A549 (cell line): ENCODE measurements around the gene EMID1. TPM values are rescaled to one million over a fixed set of nuclear protein-coding genes. Genes with fewer than 3 reads are reported as not detected.
A peak's percentile ranks its signal among the peaks of the same experiment; 100 is the strongest.

Experiments used
- ATAC-seq, 2 experiments: fragments of 200-7000 bp in 1 of 2; fragments of >200 bp in 1 of 2; cut with Nextera tagmentation in 1 of 2; cut with Tn5 transposase in 1 of 2; 3 replicates each; pipeline versions ENCODE4 v1.8.0 to v1.9.1; 2018 to 2020; ENCODE audit warnings: mild to moderate bottlenecking in 1 of 2, moderate library complexity in 1 of 2
- CTCF ChIA-PET: fragments of 300-600 bp; sonication (Branson Sonifier 250); formaldehyde crosslinking; extraction: SDS; loops from one replicate; lab custom pipeline; 2021; ENCODE audit warnings: antibody characterized with exemption, inconsistent platforms; lab: Yijun Ruan, JAX
- POLR2A ChIA-PET: fragments of 350-600 bp; formaldehyde crosslinking; extraction: SDS; loops from one replicate; lab custom pipeline; 2021; ENCODE audit warnings: antibody characterized with exemption, inconsistent platforms; lab: Yijun Ruan, JAX
- DNase-seq, 2 experiments: peaks; one replicate each; pipeline versions ENCODE4 v3.0.0 to v3.0.0-alpha.2; 2011 to 2016; ENCODE audit warnings: low read depth in 1 of 2, low spot score in 1 of 2
- FAIRE-seq: peaks from 2 replicates; lab custom pipeline; 2011; peaks lifted over from hg19 to GRCh38; lab: Jason Lieb, UNC
- H3K27ac ChIP-seq, 2 experiments: fragments of >200 bp; sonication (Bioruptor Twin); formaldehyde crosslinking; 3 replicates each; pipeline ENCODE4 v1.5.1; 2016 to 2017
- H3K4me1 ChIP-seq: fragments of >200 bp; sonication (Bioruptor Twin); formaldehyde crosslinking; 3 replicates; pipeline ENCODE4 v1.6.1; 2016
- H3K4me2 ChIP-seq: fragments of >200 bp; sonication (Bioruptor Twin); formaldehyde crosslinking; 3 replicates; pipeline ENCODE4 v1.6.1; 2016
- H3K4me3 ChIP-seq: fragments of >200 bp; sonication (Bioruptor Twin); formaldehyde crosslinking; 3 replicates; pipeline ENCODE4 v1.5.1; 2016
- H3K9me3 ChIP-seq: fragments of >200 bp; sonication (Bioruptor Twin); formaldehyde crosslinking; 3 replicates; pipeline ENCODE4 v1.6.1; 2016
- CBX2 ChIP-seq: fragments of 200-600 bp; sonication (generic); IDR thresholded peaks from 2 replicates; pipeline ENCODE4 v1.6.1; 2016; ENCODE audit warnings: low read depth, mild to moderate bottlenecking, borderline replicate concordance
- CBX8 ChIP-seq: fragments of 200-600 bp; sonication (generic); IDR thresholded peaks from 2 replicates; pipeline ENCODE4 v1.6.1; 2016
- CEBPB ChIP-seq, 2 experiments: fragments of >200 bp in 1 of 2; sonication (Bioruptor Twin) in 1 of 2; formaldehyde crosslinking in 1 of 2; IDR thresholded peaks; 2 replicates each; pipeline ENCODE4 v1.6.1; 2012 to 2016
- EHF ChIP-seq: fragments of 250-450 bp; sonication (Bioruptor Pico); IDR thresholded peaks from 2 replicates; pipeline ENCODE4 v1.5.0; 2020; ENCODE audit warnings: mild to moderate bottlenecking
- EHMT2 ChIP-seq: fragments of 200-600 bp; sonication (generic); IDR thresholded peaks from 2 replicates; pipeline ENCODE4 v1.6.1; 2016; ENCODE audit warnings: antibody characterized with exemption, low read depth, mild to moderate bottlenecking, moderate library complexity
- ESRRA ChIP-seq: fragments of 150-350 bp; IDR thresholded peaks from 2 replicates; pipeline ENCODE4 v1.6.1; 2014; ENCODE audit warnings: mild to moderate bottlenecking, low read length, borderline replicate concordance
- FOSB ChIP-seq: fragments of 250-450 bp; sonication (Bioruptor Pico); IDR thresholded peaks from 2 replicates; pipeline ENCODE4 v1.5.0; 2020; ENCODE audit warnings: mild to moderate bottlenecking, moderate library complexity
- GATA3 ChIP-seq: IDR thresholded peaks from 2 replicates; pipeline ENCODE4 v1.6.1; 2012; ENCODE audit warnings: borderline replicate concordance
- HDAC2 ChIP-seq: fragments of 200-600 bp; sonication (generic); IDR thresholded peaks from 2 replicates; pipeline ENCODE4 v1.6.1; 2016
- HOXB5 ChIP-seq: fragments of 250-450 bp; sonication (Bioruptor Pico); IDR thresholded peaks from 2 replicates; pipeline ENCODE4 v1.5.0; 2020; ENCODE audit warnings: mild to moderate bottlenecking, moderate library complexity
- MAFK ChIP-seq: fragments of 450-650 bp; IDR thresholded peaks from 2 replicates; pipeline ENCODE4 v1.6.1; 2014; ENCODE audit not compliant: partially characterized antibody
- MYC ChIP-seq: IDR thresholded peaks from 2 replicates; pipeline ENCODE4 v1.6.1; 2012; ENCODE audit warnings: mild to moderate bottlenecking, inconsistent platforms, low read length, improper control_type of control experiment, borderline replicate concordance
- POLR2A ChIP-seq: IDR thresholded peaks from 2 replicates; pipeline ENCODE4 v1.6.1; 2012; ENCODE audit warnings: mild to moderate bottlenecking, low read length
- RFX5 ChIP-seq: fragments of 450-650 bp; IDR thresholded peaks from 2 replicates; pipeline ENCODE4 v1.7.1; 2014; ENCODE audit warnings: antibody characterized with exemption, mild to moderate bottlenecking, moderate library complexity
- SREBF2 ChIP-seq: fragments of 450-650 bp; IDR thresholded peaks from 2 replicates; pipeline ENCODE4 v1.6.1; 2014; ENCODE audit warnings: mild to moderate bottlenecking, moderate library complexity
- ZNF302 ChIP-seq: fragments of 250-450 bp; sonication (Bioruptor Pico); IDR thresholded peaks from 2 replicates; pipeline ENCODE4 v1.9.0; 2021; ENCODE audit warnings: inconsistent platforms, mild to moderate bottlenecking, moderate library complexity
- whole genome bisulfite sequencing: methylation state at CpG from one replicate; pipeline ENCODE4 v1.1.6; 2017; ENCODE audit errors: missing lambda C conversion rate; 5-methylcytosine and 5-hydroxymethylcytosine counted together
- polyA plus RNA-seq, 4 experiments: library from polyadenylated mRNA; depleted of rRNA in 3 of 4; stranded (reverse); fragments of >200 nt; fragmentation: RNase III in 1 of 4; extraction: RNeasy Plus Mini Kit Qiagen cat#74134 plus additional on column Dnase treatment in 1 of 4; gene quantifications; 2 replicates in 3 of 4; 3 replicates in 1 of 4; pipeline ENCODE4 v1.2.3, GENCODE V29; 2011 to 2017
- TF ChIP-seq, protein P1 (sequence below): fragments of 200-600 bp; sonication (generic); IDR thresholded peaks from 2 replicates; pipeline ENCODE4 v1.6.1; 2016; ENCODE audit warnings: antibody characterized with exemption, mild to moderate bottlenecking, moderate library complexity
- TF ChIP-seq, protein P2 (sequence below): fragments of 150-350 bp; IDR thresholded peaks from 2 replicates; pipeline ENCODE4 v1.6.1; 2014; ENCODE audit warnings: low read depth, mild to moderate bottlenecking, low read length
- TF ChIP-seq, protein P3 (sequence below): IDR thresholded peaks from 2 replicates; pipeline ENCODE4 v1.6.1; 2012
- TF ChIP-seq, protein P4 (sequence below): fragments of >200 bp; sonication (Bioruptor Twin); formaldehyde crosslinking; IDR thresholded peaks from 2 replicates; pipeline ENCODE4 v1.6.1; 2016
- TF ChIP-seq, protein P5 (sequence below): fragments of 250-450 bp; sonication (Bioruptor Pico); IDR thresholded peaks from 2 replicates; pipeline ENCODE4 v1.5.0; 2021; ENCODE audit warnings: mild to moderate bottlenecking, moderate library complexity, borderline replicate concordance

EMID1 gene
- polyA plus RNA-seq, 2 of the 4 experiments (the other 2 are of a cell fraction): 0.28 TPM

DNA sequence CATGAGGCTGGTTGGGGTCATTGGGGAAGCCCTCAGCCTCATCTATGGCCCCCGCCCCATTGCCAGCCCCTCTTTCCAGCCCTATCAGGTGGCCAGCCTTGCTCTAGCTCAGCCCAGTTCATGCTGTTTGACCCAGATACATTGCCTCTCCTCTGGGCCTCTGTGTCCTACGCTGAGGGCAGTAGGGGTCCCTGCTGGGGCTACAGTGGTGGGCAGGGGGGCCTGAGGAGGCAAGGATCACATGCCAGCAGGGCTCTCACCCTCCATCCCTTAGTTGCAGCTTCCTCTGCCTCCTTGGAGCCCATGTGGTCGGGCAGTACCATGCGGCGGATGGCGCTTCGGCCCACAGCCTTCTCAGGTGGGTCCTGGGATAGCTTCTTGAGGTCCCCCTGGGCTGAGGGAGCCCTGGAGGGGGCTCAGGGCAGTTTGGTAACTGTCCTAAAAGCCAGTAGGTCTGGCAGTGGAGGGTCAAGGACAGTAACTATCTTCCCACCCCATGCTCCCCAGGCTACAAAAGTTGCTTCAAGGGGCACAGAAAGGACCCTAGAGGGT is 19.2 kb downstream of the EMID1 start:
- no peak overlapping the region for H3K27ac ChIP-seq
- peaks cover 8% of the 10 kb centered on the region for H3K4me1 ChIP-seq
- FAIRE-seq: no peak
- ChIA-PET CTCF (interaction anchor here (1.0 to 1.5 kb wide), 4 partner anchors 20 to 22 kb away, joined by 3 to 4 read pairs (median 4); no protein-coding TSS in a partner anchor), POLR2A (no interaction called here)
- no peak for TF ChIP-seq GATA3
- TF ChIP-seq POLR2A: no peak
- no peak for TF ChIP-seq ESRRA
- no peak for TF ChIP-seq FOSB (CRISPR knock-in tag)
- TF ChIP-seq MYC: no peak
- TF ChIP-seq, protein P1, sequence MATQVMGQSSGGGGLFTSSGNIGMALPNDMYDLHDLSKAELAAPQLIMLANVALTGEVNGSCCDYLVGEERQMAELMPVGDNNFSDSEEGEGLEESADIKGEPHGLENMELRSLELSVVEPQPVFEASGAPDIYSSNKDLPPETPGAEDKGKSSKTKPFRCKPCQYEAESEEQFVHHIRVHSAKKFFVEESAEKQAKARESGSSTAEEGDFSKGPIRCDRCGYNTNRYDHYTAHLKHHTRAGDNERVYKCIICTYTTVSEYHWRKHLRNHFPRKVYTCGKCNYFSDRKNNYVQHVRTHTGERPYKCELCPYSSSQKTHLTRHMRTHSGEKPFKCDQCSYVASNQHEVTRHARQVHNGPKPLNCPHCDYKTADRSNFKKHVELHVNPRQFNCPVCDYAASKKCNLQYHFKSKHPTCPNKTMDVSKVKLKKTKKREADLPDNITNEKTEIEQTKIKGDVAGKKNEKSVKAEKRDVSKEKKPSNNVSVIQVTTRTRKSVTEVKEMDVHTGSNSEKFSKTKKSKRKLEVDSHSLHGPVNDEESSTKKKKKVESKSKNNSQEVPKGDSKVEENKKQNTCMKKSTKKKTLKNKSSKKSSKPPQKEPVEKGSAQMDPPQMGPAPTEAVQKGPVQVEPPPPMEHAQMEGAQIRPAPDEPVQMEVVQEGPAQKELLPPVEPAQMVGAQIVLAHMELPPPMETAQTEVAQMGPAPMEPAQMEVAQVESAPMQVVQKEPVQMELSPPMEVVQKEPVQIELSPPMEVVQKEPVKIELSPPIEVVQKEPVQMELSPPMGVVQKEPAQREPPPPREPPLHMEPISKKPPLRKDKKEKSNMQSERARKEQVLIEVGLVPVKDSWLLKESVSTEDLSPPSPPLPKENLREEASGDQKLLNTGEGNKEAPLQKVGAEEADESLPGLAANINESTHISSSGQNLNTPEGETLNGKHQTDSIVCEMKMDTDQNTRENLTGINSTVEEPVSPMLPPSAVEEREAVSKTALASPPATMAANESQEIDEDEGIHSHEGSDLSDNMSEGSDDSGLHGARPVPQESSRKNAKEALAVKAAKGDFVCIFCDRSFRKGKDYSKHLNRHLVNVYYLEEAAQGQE: no peak
- TF ChIP-seq, protein P2, sequence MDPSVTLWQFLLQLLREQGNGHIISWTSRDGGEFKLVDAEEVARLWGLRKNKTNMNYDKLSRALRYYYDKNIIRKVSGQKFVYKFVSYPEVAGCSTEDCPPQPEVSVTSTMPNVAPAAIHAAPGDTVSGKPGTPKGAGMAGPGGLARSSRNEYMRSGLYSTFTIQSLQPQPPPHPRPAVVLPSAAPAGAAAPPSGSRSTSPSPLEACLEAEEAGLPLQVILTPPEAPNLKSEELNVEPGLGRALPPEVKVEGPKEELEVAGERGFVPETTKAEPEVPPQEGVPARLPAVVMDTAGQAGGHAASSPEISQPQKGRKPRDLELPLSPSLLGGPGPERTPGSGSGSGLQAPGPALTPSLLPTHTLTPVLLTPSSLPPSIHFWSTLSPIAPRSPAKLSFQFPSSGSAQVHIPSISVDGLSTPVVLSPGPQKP: no peak
- TF ChIP-seq MAFK: no peak
- TF ChIP-seq, protein P3, sequence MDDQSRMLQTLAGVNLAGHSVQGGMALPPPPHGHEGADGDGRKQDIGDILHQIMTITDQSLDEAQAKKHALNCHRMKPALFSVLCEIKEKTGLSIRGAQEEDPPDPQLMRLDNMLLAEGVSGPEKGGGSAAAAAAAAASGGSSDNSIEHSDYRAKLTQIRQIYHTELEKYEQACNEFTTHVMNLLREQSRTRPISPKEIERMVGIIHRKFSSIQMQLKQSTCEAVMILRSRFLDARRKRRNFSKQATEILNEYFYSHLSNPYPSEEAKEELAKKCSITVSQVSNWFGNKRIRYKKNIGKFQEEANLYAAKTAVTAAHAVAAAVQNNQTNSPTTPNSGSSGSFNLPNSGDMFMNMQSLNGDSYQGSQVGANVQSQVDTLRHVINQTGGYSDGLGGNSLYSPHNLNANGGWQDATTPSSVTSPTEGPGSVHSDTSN: no peak
- TF ChIP-seq, protein P4, sequence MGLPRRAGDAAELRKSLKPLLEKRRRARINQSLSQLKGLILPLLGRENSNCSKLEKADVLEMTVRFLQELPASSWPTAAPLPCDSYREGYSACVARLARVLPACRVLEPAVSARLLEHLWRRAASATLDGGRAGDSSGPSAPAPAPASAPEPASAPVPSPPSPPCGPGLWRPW: no peak
- no peak for TF ChIP-seq CBX2
- no peak overlapping the region for H3K4me2 ChIP-seq
- DNase-seq: no peak
- H3K9me3 ChIP-seq: no peaks in the 10 kb centered on the region
- 86% methylated on average over 1 of the region's 7 CpGs for WGBS
- no peak overlapping the region for H3K4me3 ChIP-seq
- no peak for ATAC-seq

DNA sequence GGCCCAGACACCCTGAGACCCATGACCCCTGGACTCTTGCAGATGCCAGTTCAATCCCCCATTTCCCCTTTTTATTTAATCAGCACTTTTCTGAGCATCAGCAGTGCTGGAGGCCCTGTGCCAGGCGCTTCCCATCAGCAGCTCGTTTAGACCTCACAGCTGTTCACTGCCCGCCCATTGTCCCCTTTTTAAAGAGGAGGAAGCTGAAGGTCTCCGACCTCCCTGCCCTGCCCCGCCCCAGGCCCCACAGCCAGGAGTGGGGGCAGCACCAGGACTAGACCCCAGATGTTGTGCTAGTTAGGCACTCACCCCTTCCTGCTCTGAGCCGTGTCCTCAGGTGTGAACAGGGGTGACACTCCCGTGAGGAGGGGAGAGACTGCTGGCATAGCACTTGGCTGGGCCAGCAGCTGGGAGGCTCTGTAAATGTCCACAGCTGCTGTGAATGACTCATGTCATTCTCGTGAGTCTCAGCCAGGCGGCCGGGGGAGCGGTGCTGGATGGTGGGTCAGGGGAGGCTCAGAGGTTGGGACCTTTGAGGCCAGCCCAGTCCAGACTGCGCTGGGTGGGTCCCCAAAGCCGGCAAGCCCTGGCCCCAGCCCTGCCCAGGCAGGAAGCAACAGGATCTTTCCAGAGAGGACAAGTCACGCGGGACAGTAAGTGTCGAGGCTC is 19.9 kb downstream of the EMID1 start:
- Histone ChIP-seq H3K4me3 (no peak overlapping the region), H3K4me2 (no peak overlapping the region), H3K27ac (no peak overlapping the region), H3K4me1 (peaks cover 2% of the 10 kb centered on the region; the same call in 2 of the 3 replicates), H3K9me3 (no peaks in the 10 kb centered on the region)
- TF ChIP-seq EHMT2: no peak
- TF ChIP-seq EHF: no peak
- no peak for TF ChIP-seq MYC
- TF ChIP-seq, protein P5, sequence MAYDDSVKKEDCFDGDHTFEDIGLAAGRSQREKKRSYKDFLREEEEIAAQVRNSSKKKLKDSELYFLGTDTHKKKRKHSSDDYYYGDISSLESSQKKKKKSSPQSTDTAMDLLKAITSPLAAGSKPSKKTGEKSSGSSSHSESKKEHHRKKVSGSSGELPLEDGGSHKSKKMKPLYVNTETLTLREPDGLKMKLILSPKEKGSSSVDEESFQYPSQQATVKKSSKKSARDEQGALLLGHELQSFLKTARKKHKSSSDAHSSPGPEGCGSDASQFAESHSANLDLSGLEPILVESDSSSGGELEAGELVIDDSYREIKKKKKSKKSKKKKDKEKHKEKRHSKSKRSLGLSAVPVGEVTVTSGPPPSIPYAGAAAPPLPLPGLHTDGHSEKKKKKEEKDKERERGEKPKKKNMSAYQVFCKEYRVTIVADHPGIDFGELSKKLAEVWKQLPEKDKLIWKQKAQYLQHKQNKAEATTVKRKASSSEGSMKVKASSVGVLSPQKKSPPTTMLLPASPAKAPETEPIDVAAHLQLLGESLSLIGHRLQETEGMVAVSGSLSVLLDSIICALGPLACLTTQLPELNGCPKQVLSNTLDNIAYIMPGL (CRISPR knock-in tag): no peak
- no peak for TF ChIP-seq HOXB5 (CRISPR knock-in tag)
- no peak for TF ChIP-seq SREBF2
- no peak for TF ChIP-seq CEBPB (IDR thresholded peaks at IDR 0.05)
- TF ChIP-seq, protein P2: no peak
- no peak for TF ChIP-seq CBX8
- TF ChIP-seq RFX5: no peak
- TF ChIP-seq HDAC2: no peak
- TF ChIP-seq ZNF302 (CRISPR knock-in tag): no peak
- ChIA-PET POLR2A (no interaction called here), CTCF (interaction anchor here (1.0 to 1.5 kb wide), 4 partner anchors 20 to 23 kb away, joined by 3 to 4 read pairs (median 4); no protein-coding TSS in a partner anchor)
- ATAC-seq (peak; percentile 48 to 63), FAIRE-seq (no peak), DNase-seq (no peak)
- WGBS: 80% methylated on average over 8 of the region's 16 CpGs
